Measurements from ENCODE around the gene IKZF3.
"Not testable (repeated sequence)": the region's sequence is repeated elsewhere in the genome, so short reads cannot be mapped to it uniquely, and the experiment has no call there.

Gene IKZF3

GRCh38 chr17:39777534-39778365 is 86.4 kb downstream of the IKZF3 start:
- peak; percentile 65 for DNase-seq

- peak; percentile 60 for DNase-seq
These were observed 87.9 kb downstream of the IKZF3 start for GRCh38 chr17:39776252-39776651.

DNA sequence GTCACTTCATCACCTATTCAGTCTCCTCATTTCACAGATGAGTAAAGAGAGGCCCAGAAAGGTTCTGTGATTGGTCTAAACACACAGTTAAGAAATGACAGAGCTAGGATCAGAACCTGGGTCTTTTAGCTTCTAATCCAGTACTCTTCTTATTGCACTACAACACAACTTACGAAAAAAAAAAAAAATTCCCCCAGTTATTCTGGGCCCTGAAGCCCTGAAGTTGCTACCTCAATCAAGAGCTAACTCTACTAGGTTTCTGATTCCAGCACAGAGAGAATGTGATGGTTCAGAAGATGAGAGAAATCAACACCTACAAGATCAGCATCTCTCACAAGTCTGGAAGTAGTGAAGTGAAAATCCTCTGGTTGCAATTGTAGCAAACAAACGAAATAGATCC is 89.1 kb downstream of the IKZF3 start:
- DNase-seq, result peak; percentile 50

DNA sequence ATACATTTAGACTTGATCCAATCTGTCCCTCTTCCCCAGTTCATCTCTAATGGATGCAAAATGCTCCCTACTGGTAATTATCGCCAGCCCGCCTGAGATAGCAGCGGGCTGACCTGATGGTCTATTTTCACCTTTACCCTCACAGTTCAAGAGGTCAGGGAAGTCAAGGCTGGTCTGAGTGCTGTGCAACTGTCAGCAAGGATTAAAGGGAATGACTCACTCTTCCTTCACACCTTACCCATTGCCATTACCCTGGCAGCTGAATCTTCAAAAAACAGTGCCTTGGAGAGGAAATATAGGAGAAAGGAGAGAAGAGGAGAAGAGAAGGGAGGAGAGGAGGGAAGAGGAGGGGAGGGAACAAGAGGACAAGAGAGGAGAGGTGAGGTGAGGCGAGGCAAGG is 90.1 kb downstream of the IKZF3 start:
- no peak for DNase-seq

GRCh38 chr17:39772987-39773934 is 90.9 kb downstream of the IKZF3 start:
- DNase-seq, result peak; percentile 63

DNA sequence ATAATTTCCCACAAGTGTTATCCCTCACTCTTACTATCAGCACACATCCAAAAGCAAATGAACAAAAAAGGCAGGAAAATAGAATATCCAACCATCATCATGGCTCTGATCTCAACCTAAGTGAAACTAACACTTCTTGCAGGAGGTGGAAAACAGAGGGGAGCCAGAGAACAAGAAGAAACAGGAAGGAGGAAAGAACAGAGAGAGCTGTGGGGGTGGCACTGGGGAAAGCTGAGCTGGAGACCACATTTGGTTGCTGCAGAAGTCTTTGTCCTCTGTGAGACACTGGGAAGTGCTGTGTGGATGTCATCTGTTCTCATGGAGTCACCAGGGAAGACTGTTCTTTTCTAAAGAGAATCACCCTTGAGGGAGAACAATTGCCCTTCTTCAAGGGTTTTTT is 91.7 kb downstream of the IKZF3 start:
- DNase-seq, result no peak

- peak; percentile 86 for DNase-seq
These were observed 94.0 kb downstream of the IKZF3 start for GRCh38 chr17:39769974-39770587.

- DNase-seq, result peak; percentile 37
These were observed 97.0 kb downstream of the IKZF3 start for GRCh38 chr17:39767147-39767546.

DNA sequence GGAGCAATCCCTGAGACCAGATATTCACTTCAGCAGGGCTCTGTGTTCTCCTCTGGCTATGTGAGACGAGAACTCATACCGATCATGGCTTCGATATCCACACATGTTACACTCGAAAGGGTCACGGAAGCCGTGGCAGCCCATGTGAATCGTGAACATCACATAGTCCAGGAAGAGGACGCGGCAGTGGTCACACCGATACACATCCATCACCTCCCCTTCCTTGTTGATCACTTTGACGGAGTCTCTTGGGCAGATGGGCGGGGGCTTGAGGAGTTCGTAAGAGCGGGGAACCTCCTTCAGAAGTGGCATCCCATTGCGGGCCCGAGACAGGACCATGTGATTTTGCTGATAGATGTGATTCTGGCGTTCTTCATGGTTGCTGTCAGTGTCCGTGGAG is 98.3 kb downstream of the IKZF3 start:
- DNase-seq, result no peak

- no peak for DNase-seq
These were observed 98.9 kb downstream of the IKZF3 start for GRCh38 chr17:39765175-39765574.

GRCh38 chr17:39764171-39764570 is 99.9 kb downstream of the IKZF3 start:
- DNase-seq, result not testable (repeated sequence)

DNA sequence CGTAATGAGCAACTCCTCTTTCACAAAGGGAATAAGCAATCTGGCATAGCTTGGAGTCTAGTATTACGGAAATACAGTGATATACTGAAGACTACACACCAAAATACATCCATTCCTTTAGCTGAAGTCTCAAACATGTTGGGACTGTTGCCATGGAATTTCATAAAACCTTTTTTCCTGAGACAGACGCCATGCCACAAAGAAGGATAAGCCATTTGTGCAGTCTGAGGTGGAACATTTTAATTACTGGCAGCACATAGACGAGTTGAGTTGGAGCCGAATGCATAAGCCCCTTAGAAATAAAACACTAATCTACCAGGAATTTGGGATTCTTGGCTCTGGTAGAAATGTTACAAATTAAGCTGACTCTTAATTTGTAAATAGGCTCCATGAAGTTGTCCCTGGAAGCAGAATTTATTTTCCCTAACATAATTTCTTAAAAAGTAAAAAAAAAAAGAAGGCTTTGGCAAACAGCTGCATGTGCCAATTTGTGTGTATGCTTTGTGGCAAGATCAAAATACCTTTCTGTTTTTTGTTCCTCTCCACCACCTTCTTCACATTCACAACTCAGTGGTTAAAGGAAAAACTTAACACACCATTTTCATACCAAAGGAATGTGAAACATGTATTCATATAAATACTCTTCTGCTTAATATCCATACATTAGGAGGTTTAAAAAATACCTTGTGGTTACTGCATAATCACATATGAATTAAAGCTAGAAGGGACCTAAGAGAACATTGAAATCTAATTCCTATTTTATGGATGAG is 100.9 kb downstream of the IKZF3 start:
- DNase-seq, result no peak

- no peak for DNase-seq
These were observed 102.1 kb downstream of the IKZF3 start for GRCh38 chr17:39761861-39762496.

- DNase-seq, result no peak
These were observed 104.9 kb downstream of the IKZF3 start for GRCh38 chr17:39759204-39759603.

DNA sequence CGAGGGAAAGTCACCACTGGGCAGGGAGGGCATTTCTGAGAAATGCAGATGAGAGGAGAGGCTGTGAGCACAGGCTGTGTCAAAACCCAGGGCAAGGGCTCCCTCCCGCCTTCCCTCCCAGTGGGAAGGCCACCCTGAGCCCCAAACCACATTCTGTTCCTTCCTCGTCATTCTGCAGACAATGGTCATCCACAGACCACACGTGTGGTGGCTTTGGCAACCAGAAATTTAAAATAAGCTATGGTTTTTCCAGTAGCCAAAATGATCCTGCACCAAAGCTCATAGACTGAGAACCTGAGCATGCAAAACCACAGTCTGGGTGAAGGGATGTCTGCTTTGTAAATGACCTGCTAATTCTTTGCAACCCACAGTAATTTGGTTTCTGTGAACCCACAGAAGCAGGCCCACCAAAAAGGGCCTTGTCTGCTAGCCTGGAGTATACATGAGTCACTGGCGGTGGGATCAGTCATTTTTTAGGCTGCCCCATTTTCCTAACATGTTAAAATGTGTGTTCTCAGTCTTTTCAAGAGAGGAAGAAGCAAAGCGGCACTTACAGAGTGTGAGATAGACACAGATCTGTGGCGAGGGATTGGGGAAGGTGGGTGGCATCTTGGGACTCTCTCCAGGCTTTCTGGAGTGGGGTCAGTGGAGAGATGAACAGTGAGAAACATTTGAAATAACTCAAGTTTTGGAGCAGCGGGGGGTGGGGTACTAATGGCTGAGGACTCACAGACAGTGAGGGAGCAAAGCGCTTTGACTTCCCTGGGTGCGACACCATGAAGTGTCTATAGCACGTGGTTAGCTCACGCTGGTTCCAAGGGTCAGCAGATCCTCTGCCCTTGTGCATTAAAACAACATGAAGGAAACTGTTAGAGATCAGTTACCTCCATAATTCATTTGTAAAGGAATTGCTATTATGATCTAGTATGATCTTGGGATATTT is 105.9 kb downstream of the IKZF3 start:
- peak; percentile 77 for DNase-seq

DNA sequence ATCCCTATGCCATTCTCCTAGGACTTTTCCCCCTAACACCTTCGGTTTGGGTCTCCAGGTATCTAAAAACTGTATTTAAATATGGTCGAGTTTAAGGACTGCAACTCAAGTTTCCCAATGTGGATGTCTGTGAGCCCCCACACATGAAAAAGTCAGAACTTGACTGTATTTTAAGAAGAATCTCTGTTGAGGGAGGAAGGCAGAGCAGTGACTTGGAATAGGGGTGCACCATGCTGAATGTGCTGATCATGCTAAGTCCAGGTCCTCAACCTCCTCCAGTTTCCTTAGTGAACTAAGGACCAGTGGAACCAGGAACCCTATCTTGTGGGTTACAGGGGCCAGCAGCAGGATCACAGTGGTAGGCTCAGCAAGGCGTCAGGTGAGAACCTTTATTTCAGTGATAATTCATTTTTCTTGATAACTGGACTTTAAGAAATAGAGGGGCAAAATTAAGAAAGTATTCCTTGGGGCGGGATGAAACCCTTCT is 106.9 kb downstream of the IKZF3 start:
- DNase-seq, result no peak

DNA sequence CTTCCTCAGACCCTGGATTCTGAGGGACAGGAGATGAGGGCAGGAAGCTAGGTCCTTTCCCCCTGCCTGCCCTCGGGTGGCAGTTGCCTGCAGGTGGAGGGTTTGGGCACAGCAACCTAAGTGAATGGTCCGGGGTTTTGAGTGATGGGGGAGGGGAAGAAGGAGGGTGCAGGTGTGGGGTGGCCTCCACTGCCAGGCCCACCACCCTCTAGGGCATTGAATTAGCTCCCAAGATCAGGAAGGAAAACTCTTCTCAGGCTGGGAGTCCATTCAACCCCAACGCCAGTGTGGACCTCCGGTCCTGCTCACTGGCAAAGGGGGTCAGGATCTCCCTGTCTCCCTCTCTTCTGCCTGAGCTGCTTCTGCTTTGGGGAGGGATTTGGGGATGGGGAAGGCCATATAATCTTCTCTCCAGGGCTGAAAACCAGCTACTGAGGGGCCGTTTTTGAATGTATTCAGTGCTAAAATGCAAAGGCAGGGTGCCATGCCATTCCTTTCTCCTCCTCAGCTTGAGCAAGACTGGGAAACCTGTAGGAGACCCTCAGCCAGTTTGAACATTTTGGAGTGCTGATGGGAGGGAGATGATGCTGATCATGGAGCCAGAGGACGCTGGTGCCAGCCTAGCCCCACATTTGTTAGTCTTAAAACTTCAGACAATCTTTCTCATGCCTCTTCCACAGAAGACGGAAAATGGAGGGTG is 107.6 kb downstream of the IKZF3 start:
- DNase-seq, result no peak

DNA sequence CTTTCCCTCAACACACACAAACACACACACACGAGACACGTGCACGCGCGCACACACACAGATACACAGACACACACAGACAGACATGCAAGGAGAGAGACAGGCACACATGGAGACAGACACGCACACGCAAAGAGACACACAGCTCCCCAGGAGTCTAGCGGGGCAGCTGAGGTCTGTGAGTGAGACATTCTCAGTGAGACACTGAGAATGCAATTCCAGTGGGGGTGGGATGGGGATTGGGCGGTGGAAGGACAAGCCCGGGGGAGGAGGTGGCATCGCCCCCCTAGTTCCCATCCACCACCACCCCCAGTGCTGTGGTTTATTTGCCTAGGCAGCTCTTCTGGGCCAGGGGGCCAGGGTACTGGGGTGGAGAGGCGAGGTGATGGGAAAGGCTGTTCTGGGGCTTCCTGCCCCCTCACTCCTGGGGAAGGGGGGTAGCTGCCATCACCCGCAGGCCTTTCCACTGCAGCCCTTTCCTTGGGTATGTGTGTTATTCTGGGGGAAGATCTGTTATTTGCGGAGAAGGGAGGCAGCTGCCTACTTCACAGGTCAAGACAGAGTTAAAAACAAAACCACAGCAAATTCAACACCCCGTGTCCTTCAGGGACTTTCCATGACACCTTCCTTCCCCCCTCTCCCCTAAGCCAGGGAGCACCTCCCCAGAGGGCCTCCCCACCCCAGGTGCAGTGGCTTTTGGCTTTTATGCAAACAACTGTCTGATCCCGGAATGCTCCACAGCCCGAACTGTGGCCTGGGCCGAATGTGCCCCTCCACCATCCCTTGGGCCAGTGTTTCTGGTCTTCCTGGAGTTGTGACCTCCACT is 108.3 kb downstream of the IKZF3 start:
- DNase-seq, result peak; percentile 86

- no peak for DNase-seq
These were observed 109.1 kb downstream of the IKZF3 start for GRCh38 chr17:39754958-39755553.
